Measurements from ENCODE around the gene MED20.

GRCh38 chr6:41894366-41895299 lies 26.3 kb downstream of the MED20 start:
- no peak; the same call in 1 of the 2 replicates for TF ChIP-seq POLR2A (IDR thresholded peaks at IDR 0.05; ENCODE audit: low read depth, low read length)
- TF ChIP-seq POLR2AphosphoS5 (IDR thresholded peaks at IDR 0.05; ENCODE audit: low read depth, low read length) = no peak
- no peak for TF ChIP-seq TAF1 (IDR thresholded peaks at IDR 0.05; ENCODE audit: borderline replicate concordance, low read depth, low read length)

Data from GM12892 (cell line).